ENCODE data around the gene KIR2DL4.
A peak's percentile ranks its signal among the peaks of the same experiment; 100 is the strongest.
"Not testable (repeated sequence)": the region's sequence is repeated elsewhere in the genome, so short reads cannot be mapped to it uniquely, and the experiment has no call there.

Gene KIR2DL4

GRCh38 chr19:54803410-54803809 lies at the start of gene KIR2DL4:
Gene KIR2DL4 (plus strand): TSS chr19:54803610. CDS start chr19:54803652, 42 bp downstream.
- DNase-seq = no peak

- DNase-seq = not testable (repeated sequence)
Observed at GRCh38 chr19:54756204-54757110, 47.0 kb upstream of the KIR2DL4 start.

GRCh38 chr19:54758577-54758976 lies 44.8 kb upstream of the KIR2DL4 start:
- DNase-seq = not testable (repeated sequence)

GRCh38 chr19:54764219-54764618 lies 39.2 kb upstream of the KIR2DL4 start:
- not testable (repeated sequence) for DNase-seq

GRCh38 chr19:54766464-54766863 lies 36.9 kb upstream of the KIR2DL4 start:
- DNase-seq = not testable (repeated sequence)

- not testable (repeated sequence) for DNase-seq
Observed at GRCh38 chr19:54769646-54770045, 33.8 kb upstream of the KIR2DL4 start, which contains the start of gene KIR2DL1. Gene KIR2DL1 (plus strand): TSS chr19:54769793. CDS start chr19:54769851, 58 bp downstream.

GRCh38 chr19:54770511-54770910 lies 32.9 kb upstream of the KIR2DL4 start:
- not testable (repeated sequence) for DNase-seq

GRCh38 chr19:54771018-54771960 lies 32.1 kb upstream of the KIR2DL4 start:
- not testable (repeated sequence) for DNase-seq

- not testable (repeated sequence) for DNase-seq
Observed at GRCh38 chr19:54772666-54773065, 30.7 kb upstream of the KIR2DL4 start.

- DNase-seq = not testable (repeated sequence)
Observed at GRCh38 chr19:54775095-54775815, 28.2 kb upstream of the KIR2DL4 start.

- not testable (repeated sequence) for DNase-seq
Observed at GRCh38 chr19:54775830-54776229, 27.6 kb upstream of the KIR2DL4 start.

GRCh38 chr19:54777851-54778250 lies 25.6 kb upstream of the KIR2DL4 start:
- DNase-seq = not testable (repeated sequence)

GRCh38 chr19:54778896-54779295 lies 24.5 kb upstream of the KIR2DL4 start:
- DNase-seq = not testable (repeated sequence)

- not testable (repeated sequence) for DNase-seq
Observed at GRCh38 chr19:54782916-54783315, 20.5 kb upstream of the KIR2DL4 start.

GRCh38 chr19:54786091-54786723 lies 17.2 kb upstream of the KIR2DL4 start:
- not testable (repeated sequence) for DNase-seq

GRCh38 chr19:54788154-54788553 lies 15.3 kb upstream of the KIR2DL4 start:
- peak in 1 of 56 donors; percentile 4 for DNase-seq

- no peak for DNase-seq
Observed at GRCh38 chr19:54790711-54791110, 12.7 kb upstream of the KIR2DL4 start.

GRCh38 chr19:54791476-54791875 lies 11.9 kb upstream of the KIR2DL4 start:
- no peak for DNase-seq

- DNase-seq = no peak
Observed at GRCh38 chr19:54792814-54793213, 10.6 kb upstream of the KIR2DL4 start.

- no peak for DNase-seq
Observed at GRCh38 chr19:54795758-54796157, 7.7 kb upstream of the KIR2DL4 start.

Data from nucleus accumbens (tissue), 56 donors.